Measurements from ENCODE around the gene SNCG. TPM values are rescaled to one million over a fixed set of nuclear protein-coding genes. Genes with fewer than 3 reads are reported as not detected.
"Not testable (repeated sequence)": the region's sequence is repeated elsewhere in the genome, so short reads cannot be mapped to it uniquely, and the experiment has no call there.

SNCG gene
- total RNA-seq, 1 experiment from 2014 or later = 1.7 TPM

DNA sequence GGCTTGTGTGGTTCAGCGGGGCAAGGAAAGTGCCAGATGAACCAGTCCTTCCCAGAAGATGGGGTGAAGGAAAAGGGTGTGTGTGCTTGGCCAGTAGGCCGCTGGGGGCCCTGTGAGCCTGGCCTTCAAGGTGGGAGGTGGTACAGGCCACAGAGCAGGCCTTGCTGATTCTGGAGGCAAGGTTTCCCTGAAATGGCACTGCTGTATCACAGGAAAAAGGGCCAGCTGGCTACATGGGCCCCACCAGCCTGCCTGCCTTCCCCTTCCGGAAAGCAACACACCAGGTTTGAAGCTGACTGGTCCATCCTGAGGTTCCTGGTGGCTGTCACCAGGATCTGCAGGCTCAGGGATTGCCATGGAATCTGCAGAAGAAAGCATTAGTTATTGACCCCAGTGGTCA is 13.5 kb upstream of the SNCG start:
- no peak for DNase-seq (ENCODE audit: low read depth)

DNA sequence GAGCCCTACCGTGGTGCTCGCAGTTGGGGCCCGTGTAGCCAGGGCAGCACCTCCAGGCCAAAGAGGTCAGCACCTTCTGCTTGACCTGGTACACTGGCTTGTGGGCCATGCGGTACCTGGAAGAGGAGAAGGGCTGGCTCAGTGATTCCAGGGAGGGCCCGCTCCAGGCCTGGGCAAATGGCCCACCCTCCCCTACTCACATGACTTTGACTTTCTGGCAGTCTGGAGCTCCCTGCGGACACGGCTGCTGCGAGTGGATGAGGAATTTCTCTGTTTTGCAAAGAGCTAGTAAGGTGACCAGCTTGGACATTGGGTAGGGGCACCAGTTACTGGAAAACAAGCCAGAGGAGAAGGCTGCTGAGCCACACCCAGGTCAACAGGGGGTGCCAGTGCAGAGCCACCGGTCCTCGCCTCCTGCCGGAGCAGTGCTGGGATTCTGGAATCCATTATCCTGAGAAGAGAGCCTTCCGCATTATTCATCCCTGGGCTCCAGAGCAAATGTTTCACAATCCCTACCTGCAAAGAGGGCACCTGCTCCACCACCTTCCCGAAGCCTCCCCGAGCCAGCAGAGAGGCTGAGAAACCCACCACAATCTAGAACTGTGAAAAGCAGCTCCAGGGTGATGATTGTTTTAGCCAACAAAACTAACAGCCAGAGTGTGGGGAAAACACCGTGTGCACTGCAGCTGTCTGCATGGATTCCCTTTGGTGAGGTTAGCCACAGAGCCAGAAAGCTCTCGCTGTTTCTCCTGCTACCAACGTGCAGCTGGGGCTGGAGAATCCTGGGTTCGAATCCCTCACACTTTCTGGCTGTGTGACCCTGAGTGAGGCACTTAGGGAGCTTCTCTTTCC is 12.8 kb upstream of the SNCG start:
- DNase-seq (ENCODE audit: low read depth) = peak; percentile 39

DNA sequence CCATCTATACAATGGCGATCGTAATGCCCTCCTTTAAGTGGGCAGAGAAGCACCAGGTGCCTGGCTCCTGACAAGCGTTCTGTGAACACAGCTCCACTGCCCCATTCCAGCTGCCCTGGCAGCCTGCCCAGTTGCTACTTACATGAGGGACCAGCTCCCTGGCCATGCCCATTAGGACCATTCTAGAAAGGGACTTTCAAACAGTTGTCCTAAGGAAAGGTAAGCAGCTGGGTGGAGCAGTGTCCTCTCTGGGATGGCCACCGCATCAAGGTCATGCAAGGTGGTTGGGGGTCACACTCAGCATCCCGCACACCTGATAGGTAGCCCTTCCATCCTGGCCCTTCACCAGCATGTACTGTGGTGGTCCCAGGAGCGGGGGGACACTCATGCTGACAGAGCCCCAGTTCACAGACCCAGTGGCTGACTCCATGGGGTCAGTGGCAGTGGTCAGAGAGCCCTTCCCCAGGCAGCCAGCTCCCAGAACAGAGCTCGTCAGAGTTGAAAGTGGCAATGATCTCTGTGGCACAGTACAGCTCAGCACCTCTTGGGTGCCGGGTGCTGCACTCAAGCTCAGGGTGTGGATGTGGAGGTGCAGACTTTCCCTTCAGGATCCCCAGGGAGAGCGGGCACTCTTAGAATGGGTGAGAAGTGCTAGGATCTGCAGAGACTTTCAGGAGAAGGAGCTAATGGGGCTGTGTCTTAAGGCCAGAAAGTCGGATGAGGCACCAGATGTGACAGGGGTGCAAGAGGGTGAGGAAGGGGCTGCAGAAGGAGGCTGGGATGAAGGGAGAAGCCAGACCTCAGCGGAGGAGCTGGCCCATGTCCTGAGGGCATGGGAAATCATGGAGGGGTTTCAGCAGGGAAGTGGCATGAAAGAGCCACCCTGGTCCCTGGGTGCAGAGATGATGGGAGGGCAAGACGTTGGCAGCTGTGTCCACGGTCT is 11.9 kb upstream of the SNCG start:
- DNase-seq (ENCODE audit: low read depth) = no peak

DNA sequence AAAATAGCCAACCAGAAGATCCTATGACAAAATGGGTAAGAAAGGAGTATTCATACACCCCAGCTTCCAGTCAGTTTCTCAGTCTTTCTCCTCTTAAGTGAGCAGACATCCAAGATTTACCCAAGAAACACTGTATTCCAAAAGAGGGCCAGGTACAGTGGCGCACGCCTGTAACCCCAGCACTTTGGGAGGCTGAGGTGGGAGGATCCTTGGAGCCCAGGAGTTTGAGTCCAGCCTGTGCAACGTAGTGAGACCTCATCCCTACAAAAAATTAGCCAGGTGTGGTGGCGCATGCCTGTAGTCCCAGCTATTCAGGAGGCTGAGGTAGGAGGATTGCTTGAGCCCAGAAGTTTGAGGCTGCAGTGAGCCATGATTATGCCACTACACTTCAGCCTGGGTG is 10.6 kb upstream of the SNCG start:
- DNase-seq (ENCODE audit: low read depth) = not testable (repeated sequence)

DNA sequence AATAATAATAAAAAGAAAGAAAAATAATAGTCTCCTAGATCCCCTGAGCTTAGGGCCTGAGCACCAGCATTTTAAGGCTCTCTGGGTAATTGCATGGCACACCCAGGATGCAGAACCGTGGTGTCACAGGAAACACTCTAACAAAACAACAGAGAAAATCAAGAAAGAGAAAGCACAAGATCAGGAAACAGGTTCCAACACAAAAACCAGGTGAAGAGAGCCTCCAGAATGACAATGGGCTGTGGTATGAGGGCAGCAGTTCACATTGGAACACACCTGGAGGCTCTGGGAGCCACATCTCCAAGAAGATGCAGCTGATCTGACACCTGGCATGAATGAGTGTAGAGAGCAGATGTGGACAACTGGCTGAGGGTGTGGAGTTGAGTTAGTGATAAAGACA is 8.1 kb upstream of the SNCG start:
- DNase-seq (ENCODE audit: low read depth) = no peak

DNA sequence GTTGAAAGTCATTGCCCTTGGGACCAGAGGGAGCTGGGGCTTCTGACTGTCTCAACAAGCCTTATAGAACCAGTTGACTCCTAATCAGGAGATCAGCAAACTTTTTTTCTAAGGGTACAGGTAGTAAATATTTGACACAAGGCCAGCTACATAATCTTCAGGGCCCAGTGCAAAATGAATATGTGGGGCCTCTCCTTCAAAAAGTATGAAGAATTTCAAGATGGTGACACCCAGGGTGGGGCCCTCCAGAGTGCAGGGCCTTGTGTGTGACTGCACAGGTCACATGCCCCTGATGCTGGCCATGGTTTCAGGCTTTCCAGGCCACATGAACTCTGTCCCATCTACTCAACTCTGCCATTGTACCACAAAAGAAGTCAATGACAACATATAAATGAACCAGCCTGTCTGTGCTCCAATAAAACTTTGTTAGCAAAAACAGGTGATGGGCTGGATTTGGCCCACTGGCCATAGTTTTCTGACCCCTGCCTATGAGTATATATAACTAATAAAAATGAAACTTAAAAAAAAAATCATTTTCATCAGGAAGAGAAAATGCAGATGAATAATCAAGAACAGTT is 7.1 kb upstream of the SNCG start:
- no peak for DNase-seq (ENCODE audit: low read depth)

DNA sequence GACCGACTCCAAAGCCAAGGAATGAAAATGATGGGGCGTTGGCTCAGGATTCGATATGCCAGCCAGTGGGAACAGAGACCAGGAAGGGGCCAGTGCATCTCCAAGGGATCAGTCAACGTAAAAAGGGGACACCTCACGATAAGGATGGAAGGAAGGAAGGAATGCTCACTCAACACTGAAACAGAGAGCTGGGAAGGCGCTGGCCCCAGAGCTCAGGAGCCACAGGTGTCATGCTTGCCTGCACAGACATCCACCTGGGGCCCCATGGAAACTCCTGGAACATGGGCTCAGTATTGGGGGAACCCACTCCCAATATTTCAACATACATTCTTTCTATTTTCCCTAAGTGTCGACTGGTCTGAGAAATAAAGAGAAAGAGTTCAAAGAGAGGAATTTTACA is 6.3 kb upstream of the SNCG start:
- no peak for DNase-seq (ENCODE audit: low read depth)

DNA sequence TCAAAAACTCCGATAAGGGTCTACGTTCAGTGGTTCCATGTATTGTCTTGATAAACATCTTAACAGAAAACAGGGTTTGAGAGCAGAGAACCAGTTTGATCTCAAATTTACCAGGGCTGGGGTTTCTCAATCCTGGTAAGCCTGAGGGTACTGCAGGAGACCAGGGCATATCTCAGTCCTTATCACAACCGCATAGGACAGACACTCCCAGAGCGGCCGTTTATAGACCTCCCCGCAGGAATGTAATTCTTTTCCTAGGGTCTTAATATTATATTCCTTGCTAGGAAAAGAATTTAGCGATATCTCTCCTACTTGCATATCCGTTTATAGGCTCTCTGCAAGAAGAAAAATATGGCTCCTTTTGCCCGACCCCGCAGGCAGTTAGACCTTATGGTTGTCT is 5.7 kb upstream of the SNCG start:
- not testable (repeated sequence) for DNase-seq (ENCODE audit: low read depth)

DNA sequence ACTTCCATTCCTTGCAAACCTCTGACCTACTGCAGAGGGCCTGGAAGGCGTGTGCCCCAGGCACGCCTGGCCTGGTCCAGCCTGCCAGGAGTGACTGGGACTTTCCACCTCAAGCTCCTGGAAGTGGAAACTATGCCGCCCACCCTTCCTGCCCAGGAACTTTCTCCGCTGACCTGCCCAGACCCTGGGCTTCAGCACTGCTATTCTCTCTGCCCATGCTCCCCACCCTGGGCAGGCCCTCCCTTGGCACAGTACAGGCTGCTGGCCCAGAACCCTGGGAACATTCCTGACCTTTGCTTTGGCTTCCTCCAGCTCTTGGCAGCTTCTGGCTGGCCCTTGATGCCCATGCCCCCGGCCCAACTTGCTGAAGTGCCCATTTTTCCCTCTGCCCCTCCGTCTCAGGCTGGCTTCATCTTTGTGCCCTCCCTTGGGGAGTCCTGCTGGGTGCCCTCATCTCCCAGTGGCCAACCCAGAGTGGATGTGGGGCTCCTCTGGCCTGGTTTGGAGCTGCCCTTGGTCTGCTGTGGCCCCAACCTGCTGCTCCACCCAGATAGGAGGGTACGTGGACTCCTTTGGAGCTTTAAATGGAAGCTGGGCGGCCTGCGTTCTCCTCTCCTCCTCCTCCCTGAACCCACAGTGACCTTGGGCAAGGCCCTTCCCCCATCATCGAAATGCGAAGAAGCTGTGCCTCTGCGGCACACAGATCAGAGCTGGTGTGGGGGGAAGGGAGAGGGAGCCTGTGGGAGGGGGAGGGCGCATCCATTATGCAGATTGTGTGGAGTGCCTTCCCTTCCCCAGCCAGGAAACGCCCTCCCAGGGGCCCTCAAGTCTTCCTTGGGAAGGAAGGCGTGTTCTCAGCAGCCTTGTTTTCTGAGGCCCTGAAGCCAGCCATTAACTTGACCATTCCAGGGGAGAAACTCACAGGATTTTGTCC is 4.4 kb upstream of the SNCG start:
- DNase-seq (ENCODE audit: low read depth) = no peak

DNA sequence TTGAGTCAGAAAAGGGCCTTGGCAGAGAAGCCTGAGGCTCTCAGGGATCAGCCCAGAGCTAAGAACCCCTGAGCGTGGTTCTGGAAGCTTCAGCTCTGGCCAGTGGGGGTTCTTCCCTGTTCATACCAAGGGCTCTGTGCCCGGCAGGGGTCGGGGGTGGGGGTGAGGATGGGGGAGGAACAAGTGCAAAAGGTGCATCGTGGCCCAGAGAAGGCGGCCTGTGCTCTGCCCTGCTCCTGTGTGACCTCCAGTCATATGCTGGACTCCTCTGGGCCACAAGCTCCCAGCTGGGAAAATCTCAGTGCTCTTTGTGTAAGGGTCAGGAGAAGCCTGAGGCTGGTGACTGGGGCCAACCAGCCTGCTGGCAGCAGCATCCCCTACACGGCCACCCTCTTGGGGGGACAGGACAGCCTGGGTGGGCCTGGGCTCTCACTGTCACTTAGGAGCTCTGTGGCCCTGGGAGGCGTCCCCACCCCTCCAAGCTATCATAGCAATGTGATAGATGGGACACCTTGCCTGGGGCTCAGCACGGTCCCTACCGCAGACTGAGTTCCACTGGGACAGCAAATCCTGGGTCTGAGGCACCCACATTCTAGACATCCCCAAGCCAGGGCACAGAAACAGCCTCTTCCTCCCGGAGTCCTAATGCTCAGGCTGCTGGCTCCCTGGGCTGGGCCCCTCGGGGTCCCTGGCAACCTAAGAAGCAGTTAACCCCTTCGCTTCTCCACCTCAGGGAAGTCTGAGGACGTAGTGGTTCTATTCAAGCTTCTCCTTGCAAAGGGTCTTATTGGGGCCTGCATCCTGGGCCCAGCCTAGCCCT is 3.5 kb upstream of the SNCG start:
- no peak for DNase-seq (ENCODE audit: low read depth)

DNA sequence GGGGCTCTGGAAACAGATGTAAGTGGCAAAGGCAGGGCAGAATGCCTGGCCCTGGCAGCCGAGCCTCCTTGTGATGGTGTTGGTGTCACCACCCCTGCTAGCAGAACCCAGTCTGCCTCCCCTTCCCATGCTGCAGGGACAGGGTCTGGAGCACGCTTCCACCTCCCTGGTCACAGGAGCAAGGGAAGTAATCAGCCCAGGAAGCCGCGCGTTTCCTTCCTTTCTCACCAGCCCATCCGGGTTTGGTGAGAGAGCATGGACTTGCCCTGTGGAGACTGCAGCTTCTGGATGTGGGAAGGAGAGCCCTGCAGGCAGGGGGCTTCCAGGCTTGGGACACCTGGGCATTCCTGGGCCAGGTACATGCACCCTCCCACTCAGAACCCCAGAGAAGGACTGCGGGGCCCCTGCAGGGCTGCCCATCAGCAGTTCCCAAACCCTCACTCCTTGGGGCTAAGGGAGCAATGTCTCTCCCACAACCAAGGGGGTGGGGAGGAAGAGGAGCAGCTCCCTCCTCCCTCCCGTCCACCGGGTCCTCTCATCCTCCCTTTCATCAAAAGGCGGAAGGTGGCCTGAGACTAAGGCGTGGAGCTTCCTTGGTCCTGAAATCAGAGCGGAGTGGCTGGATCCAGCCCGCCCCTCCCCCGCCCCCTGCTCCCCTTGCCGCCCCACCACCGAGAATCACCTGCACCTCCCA is 2.8 kb upstream of the SNCG start:
- no peak for DNase-seq (ENCODE audit: low read depth)

DNA sequence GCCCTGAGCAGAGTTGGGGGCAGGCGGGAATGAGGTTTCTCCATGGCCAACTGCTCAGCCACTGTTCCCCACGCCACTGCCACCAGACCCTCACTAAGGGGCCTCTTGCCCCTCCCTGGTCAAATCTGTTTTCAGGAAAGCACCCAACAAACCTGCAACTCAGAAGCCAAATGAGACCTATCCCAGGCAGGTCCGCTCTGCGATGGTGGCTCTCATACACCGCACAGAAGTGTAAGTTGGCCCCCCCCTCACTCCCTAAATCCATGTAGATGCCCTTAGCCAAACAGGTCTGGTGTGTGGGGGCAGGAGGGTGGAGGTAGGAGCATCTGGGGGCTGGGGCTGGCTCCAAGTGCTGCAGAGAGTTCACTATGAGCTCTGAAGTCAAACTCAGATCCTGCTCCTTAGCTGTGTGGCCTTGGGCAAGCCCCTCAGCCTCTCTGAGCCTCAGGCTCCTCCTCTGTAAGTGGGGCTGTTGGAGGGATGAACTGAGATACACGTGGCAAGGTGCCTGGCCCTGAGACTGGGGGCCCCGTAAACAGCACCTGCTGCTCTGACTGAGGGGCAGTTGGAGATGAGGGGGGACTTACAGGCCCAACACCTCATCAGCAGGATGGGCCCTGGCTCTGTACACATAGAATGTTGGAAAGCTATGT is 2.1 kb upstream of the SNCG start:
- DNase-seq (ENCODE audit: low read depth) = no peak

DNA sequence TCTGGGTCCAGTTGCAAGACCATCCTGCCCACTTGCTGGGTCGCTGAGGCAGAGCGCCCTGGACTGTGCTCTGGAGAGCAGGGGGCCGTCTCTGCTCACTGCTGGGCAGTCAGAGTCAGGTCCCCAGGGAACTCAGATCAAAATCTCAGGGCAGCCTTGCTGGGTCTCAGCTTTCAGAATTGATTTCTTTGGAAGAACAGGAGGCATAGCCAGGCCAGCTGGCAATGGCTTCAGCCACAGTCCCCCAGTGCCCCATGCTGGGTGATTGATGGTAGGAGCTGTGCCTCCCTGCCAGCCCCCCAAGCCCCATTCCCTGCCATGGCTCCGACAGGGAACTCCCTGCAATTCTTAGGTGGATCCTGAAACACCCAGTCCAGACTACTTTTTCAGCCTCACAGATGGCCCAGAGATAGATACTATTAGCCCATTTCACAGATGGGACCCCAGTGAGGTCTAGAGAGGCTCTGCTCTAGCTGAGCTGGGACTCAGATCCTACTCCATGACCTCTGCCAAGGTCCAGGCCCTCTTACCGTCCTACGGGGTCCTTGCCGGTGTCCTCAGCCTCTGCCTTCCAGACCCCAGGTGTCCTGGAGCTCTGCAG is 1.5 kb upstream of the SNCG start:
- no peak for DNase-seq (ENCODE audit: low read depth)

DNA sequence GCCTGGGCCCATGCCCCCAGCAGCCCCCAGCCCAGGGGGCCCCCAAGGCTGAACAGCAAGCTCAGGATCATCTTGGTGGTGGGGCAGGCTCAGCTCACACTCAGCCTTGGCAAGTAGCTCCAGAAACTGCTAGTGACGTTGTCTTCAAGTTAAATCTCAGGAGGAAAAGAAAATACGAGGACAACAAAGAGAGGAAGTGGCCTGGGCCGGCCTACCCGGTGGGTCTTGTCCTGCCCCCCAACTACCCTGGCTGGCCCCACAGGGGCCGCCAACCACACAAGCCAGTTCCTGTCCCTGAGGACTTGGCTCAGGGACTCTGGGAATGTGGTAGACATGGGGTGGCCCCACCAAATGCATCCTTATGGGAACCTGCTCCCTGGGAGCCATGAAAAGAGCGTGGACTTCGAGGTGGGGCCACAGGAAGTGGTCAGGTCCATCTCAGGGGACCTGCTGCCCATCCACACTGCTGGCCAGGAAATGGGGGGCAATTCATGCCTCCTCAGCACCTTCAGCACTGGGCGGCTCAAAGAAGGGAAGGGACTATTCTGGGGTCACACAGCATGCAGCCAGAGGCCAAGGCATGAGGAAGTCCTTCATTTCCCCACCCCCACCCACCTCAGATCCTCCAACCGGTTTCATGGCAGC is 806 bp upstream of the SNCG start, which contains the start of gene MMRN2:
Gene MMRN2 (minus strand): TSS at position 145 of the 645 bp plus-strand sequence. CDS start 74 bp downstream, at position 71.
- no peak for DNase-seq (ENCODE audit: low read depth)

DNA sequence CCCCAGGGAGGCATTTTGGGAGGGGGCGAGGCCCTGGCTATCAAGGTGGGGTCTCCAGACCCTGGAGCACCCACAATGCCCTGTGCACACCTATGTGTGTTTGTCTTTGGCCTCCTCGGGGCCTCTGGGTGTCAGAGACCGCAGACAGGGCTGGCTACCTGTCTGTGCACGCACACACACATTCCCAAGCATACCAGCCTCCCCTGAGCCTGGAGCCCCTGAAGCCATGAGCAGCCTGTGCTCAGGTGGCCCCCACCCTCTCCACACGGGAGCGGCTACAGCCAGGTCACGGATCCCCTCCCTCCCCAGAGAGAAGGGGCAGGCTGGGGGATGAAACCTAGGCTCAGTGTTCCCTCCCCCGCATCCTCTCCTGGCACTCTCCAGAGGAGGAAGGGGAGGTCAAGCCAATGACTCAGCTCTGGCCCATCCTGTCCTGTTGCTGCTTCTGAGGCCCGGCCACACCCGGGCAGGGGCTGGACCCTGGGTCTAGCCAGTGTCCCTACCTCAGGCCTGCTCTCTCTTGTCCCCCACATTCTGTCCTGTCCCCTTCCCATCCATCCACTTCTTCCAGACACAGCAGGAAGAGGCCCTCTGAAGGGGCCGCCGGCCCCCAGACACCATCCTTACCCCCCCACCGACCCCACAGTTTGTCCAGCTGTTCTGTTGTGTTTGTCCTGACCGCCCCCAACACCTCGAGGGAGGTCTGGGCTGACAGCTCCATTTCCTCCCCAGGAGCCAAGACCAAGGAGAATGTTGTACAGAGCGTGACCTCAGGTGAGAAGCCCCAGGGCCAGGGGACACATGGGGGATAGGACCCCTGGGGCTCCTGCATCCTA is 720 bp downstream of the SNCG start:
- DNase-seq (ENCODE audit: low read depth) = peak; percentile 27

DNA sequence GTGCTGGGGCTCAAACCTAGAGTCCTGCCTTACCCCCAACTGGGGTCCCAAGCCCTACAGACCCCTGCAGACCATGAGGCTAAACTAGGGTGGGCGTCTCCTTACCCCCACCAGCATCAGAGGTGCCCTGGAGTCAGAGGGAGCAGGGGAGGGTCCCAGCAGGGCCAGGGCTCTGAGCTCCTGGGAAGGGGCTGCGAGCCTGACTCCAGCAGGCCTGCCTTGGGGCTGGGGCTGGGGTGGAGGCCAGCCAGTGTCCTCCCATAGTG is 1.3 kb downstream of the SNCG start:
- no peak for DNase-seq (ENCODE audit: low read depth)

DNA sequence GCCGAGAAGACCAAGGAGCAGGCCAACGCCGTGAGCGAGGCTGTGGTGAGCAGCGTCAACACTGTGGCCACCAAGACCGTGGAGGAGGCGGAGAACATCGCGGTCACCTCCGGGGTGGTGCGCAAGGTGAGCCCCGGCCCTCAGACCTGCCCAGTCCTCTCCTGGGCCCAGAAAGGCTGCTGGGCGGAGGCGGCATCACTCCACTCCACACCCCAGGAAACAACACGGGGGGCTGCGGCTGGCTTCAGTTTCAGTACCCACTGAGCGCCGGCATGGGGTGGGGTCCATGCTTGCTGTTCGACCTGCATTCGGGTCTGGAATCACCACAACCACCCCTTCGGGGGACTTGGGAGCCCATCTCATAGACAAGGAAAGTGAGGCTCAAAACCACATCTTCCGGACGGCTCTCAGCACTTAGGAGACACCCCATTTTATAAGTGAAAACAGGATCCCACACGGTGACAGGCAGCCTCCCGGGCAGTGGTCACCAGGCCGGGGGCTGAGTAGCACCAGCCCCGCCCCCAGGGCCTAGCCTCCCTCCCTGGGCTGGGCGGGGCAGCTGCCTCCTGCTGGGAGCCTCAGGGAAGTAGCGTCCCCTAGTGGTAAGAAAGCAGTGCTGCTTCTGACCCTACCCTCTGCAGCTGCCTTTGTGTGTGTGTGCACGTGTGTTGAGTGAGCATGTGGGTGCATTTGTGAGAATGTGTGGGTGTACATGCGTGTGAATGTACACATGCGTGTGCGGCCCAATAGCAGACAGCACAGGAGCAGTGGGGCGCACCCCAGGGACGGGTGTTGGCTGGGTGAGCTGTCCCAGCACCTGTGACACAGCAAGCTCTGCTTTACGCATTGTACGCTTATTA is 1.8 kb downstream of the SNCG start:
- peak; percentile 70 for DNase-seq (ENCODE audit: low read depth)

Measured in Daoy (cell line).